Tibial nerve (tissue), 3 donors: Measurements from ENCODE around the gene KCNIP3.

ENCODE experiments used
- CTCF ChIP-seq, 5 experiments: fragments of 200-600 bp in 3 of 5; fragments of 450-650 bp in 2 of 5; sonication (generic) in 3 of 5; IDR thresholded peaks; one replicate each; pipeline ENCODE4 v1.5.1; 2016 to 2019; ENCODE audit warnings: antibody characterized with exemption in 5 of 5, mild to moderate bottlenecking in 3 of 5, moderate library complexity in 2 of 5
- POLR2A ChIP-seq, 2 donors: fragments of 450-650 bp; IDR thresholded peaks; one replicate each; pipeline ENCODE4 v1.6.1; 2017; ENCODE audit warnings: antibody characterized with exemption in 2 of 2, mild to moderate bottlenecking in 2 of 2, moderate library complexity in 2 of 2

GRCh38 chr2:95281071-95281470 lies 16.1 kb upstream of the KCNIP3 start:
- TF ChIP-seq CTCF (IDR thresholded peaks at IDR 0.05) = no peak
- no peak for TF ChIP-seq POLR2A (IDR thresholded peaks at IDR 0.05)
